ENCODE data around the gene CGB8.
"Not testable (repeated sequence)": the region's sequence is repeated elsewhere in the genome, so short reads cannot be mapped to it uniquely, and the experiment has no call there.

DNA sequence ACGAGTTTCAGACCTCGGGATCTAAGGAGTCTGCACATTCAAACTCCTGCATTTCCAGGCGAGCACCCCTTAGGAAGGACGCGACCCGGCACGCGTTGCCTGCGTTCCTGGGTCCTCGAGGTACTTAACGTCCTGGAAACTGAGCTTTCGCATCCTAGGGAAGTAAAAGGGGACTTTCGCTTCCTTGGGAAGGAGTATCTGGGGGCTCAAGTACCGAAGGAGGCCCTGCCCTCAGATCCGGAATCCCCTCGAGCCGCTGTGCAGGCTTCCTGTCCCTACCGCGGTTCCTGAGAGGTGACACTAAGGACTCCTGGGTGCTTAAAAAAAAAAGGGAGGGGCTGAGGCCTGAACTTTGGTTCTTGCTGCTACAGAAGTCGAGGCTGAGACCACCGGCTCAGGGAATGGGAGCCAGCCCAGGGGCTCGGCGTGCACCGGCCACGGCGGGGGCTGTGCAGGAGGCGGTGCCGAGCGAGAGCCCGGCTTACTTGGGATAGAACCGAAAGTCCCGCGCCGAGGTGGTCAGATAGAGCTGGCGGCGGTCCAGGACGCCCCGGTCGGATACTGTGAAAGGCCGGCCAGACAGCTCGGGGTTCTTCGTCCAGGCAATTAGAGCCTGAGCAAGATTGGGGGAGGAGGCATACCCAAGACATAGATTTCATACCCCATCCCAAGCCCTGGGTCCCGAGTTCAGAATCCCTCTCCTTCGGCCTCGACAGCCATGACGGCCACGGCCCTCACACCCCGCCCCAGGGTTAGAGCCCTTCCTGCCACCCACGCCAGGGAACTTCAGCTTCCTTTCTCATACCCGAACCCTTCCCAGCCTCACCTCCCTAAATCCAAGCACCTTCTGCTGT lies 30.3 kb downstream of the CGB8 start:
- TF ChIP-seq ZFX (IDR thresholded peaks at IDR 0.05) = not testable (repeated sequence)
- TF ChIP-seq, protein P1, sequence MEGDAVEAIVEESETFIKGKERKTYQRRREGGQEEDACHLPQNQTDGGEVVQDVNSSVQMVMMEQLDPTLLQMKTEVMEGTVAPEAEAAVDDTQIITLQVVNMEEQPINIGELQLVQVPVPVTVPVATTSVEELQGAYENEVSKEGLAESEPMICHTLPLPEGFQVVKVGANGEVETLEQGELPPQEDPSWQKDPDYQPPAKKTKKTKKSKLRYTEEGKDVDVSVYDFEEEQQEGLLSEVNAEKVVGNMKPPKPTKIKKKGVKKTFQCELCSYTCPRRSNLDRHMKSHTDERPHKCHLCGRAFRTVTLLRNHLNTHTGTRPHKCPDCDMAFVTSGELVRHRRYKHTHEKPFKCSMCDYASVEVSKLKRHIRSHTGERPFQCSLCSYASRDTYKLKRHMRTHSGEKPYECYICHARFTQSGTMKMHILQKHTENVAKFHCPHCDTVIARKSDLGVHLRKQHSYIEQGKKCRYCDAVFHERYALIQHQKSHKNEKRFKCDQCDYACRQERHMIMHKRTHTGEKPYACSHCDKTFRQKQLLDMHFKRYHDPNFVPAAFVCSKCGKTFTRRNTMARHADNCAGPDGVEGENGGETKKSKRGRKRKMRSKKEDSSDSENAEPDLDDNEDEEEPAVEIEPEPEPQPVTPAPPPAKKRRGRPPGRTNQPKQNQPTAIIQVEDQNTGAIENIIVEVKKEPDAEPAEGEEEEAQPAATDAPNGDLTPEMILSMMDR (conservative IDR thresholded peaks at IDR 0.05) = not testable (repeated sequence)

All from C4-2B (cell line).